Measurements from ENCODE around the gene CTNNA2. TPM values are rescaled to one million over a fixed set of nuclear protein-coding genes. Genes with fewer than 3 reads are reported as not detected.

The CTNNA2 gene
- total RNA-seq, 1 donor from 2014 or later = not detected

GRCh38 chr2:80363330-80363729 lies 850.5 kb downstream of the CTNNA2 start:
- Histone ChIP-seq H3K9me3 (no peaks in the 10 kb centered on the region), H3K36me3 (no peaks in the 10 kb centered on the region), H3K4me1 (no peaks in the 10 kb centered on the region), H3K27ac (no peak overlapping the region), H3K27me3 (no peaks in the 10 kb centered on the region), H3K4me3 (no peak overlapping the region)
- intact Hi-C loops (cut with DNase I) = no loop called here
- DNase-seq (no peak), ATAC-seq (no peak)
- TF ChIP-seq CTCF (IDR thresholded peaks at IDR 0.05) = no peak

GRCh38 chr2:80363791-80364349 lies 851.0 kb downstream of the CTNNA2 start:
- no peak overlapping the region for H3K4me3 ChIP-seq
- DNase-seq (no peak), ATAC-seq (no peak)
- no peaks in the 10 kb centered on the region for H3K4me1 ChIP-seq
- no peaks in the 10 kb centered on the region for H3K27me3 ChIP-seq
- H3K36me3 ChIP-seq = no peaks in the 10 kb centered on the region
- H3K27ac ChIP-seq = no peak overlapping the region
- TF ChIP-seq CTCF (IDR thresholded peaks at IDR 0.05) = no peak
- intact Hi-C loops (cut with DNase I) = no loop called here
- H3K9me3 ChIP-seq = no peaks in the 10 kb centered on the region

GRCh38 chr2:80364524-80365212 lies 851.8 kb downstream of the CTNNA2 start:
- Histone ChIP-seq H3K27ac (no peak overlapping the region), H3K4me3 (no peak overlapping the region), H3K9me3 (no peaks in the 10 kb centered on the region), H3K4me1 (no peaks in the 10 kb centered on the region), H3K27me3 (no peaks in the 10 kb centered on the region), H3K36me3 (no peaks in the 10 kb centered on the region)
- ATAC-seq (no peak), DNase-seq (no peak)
- no peak for TF ChIP-seq CTCF (IDR thresholded peaks at IDR 0.05)
- intact Hi-C loops (cut with DNase I) = no loop called here

GRCh38 chr2:80365762-80366161 lies 852.9 kb downstream of the CTNNA2 start:
- no peak overlapping the region for H3K27ac ChIP-seq
- ATAC-seq (no peak), DNase-seq (no peak)
- intact Hi-C loops (cut with DNase I) = no loop called here
- H3K36me3 ChIP-seq = no peaks in the 10 kb centered on the region
- H3K4me1 ChIP-seq = no peaks in the 10 kb centered on the region
- no peaks in the 10 kb centered on the region for H3K9me3 ChIP-seq
- H3K4me3 ChIP-seq = no peak overlapping the region
- H3K27me3 ChIP-seq = no peaks in the 10 kb centered on the region
- TF ChIP-seq CTCF (IDR thresholded peaks at IDR 0.05) = no peak

GRCh38 chr2:80370375-80371009 lies 857.6 kb downstream of the CTNNA2 start:
- intact Hi-C loops (cut with DNase I) = no loop called here
- H3K9me3 ChIP-seq = no peaks in the 10 kb centered on the region
- H3K27ac ChIP-seq = no peak overlapping the region
- TF ChIP-seq CTCF (IDR thresholded peaks at IDR 0.05) = no peak
- H3K4me3 ChIP-seq = no peak overlapping the region
- DNase-seq = no peak
- H3K4me1 ChIP-seq = no peaks in the 10 kb centered on the region
- no peaks in the 10 kb centered on the region for H3K27me3 ChIP-seq
- H3K36me3 ChIP-seq = no peaks in the 10 kb centered on the region
- no peak for ATAC-seq

Data from upper lobe of right lung (tissue), 1 donor.